Tibial artery (tissue), 4 donors: Measurements from ENCODE around the gene C2CD2L.
"Not testable (repeated sequence)": the region's sequence is repeated elsewhere in the genome, so short reads cannot be mapped to it uniquely, and the experiment has no call there.

Experiments
- DNase-seq, 2 donors: peaks; one replicate each; pipeline ENCODE4 v3.0.0-alpha.2; 2019
- H3K27ac ChIP-seq, 2 donors: fragments of 200-600 bp; sonication (generic) in 1 of 2; 1 replicate in 1 of 2; 2 replicates in 1 of 2; pipeline ENCODE4 v1.5.1; 2018 to 2019; ENCODE audit warnings: mild to moderate bottlenecking in 1 of 2
- H3K27me3 ChIP-seq, 2 donors: fragments of 200-600 bp; sonication (generic) in 1 of 2; one replicate each; pipeline versions ENCODE4 v1.5.1 to v1.6.0; 2016 to 2019
- H3K36me3 ChIP-seq, 3 donors: fragments of 200-600 bp; sonication (generic) in 2 of 3; one replicate each; pipeline ENCODE4 v1.5.1; 2016 to 2019; ENCODE audit warnings: mild to moderate bottlenecking in 2 of 3
- H3K4me1 ChIP-seq, 4 donors: fragments of 200-600 bp; sonication (generic) in 2 of 4; 1 replicate in 3 of 4; 2 replicates in 1 of 4; pipeline ENCODE4 v1.5.1; 2016 to 2019
- H3K4me3 ChIP-seq, 2 donors: fragments of 200-600 bp; sonication (generic) in 1 of 2; 1 replicate in 1 of 2; 2 replicates in 1 of 2; pipeline ENCODE4 v1.5.1; 2018 to 2019; ENCODE audit warnings: mild to moderate bottlenecking in 2 of 2
- H3K9me3 ChIP-seq, 3 donors: fragments of 200-600 bp; sonication (generic) in 1 of 3; one replicate each; pipeline ENCODE4 v1.5.1; 2016 to 2019
- intact Hi-C: fragments of 100-400 bp; cut with DNase I; formaldehyde crosslinking; loops from one replicate; pipeline ENCODE4 v1.15.0; 2023; ENCODE audit warnings: low total_unique reads
- TF ChIP-seq, protein P1 (sequence below), 2 experiments: fragments of 200-600 bp in 1 of 2; fragments of 450-650 bp in 1 of 2; IDR thresholded peaks; one replicate each; pipeline ENCODE4 v1.5.1; 2017 to 2019; ENCODE audit warnings: antibody characterized with exemption in 2 of 2, mild to moderate bottlenecking in 1 of 2, moderate library complexity in 1 of 2

The C2CD2L gene

DNA sequence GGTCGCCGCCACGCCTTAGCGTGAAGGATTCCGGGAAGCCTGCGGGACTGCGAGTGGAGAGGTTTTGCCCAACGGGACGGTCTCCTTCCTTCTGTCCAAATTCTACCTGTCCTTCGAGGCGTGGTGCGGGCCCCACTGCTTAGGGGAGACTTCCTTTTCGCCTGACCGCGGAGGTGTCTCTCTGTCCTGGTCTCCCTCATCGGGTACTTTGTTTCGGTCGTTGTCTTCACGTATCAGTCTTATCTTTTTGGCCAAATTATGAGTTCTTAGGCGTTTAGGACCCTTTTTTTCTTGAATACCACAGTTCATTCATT is 14.6 kb downstream of the C2CD2L start:
- Histone ChIP-seq H3K27me3 (no peaks in the 10 kb centered on the region), H3K4me1 (peaks cover 0 to 22% (median 15%) of the 10 kb centered on the region in 4 donors), H3K4me3 (peak overlapping the region; percentile 85 to 90), H3K9me3 (no peaks in the 10 kb centered on the region), H3K27ac (peak overlapping the region; percentile 80 to 84), H3K36me3 (peaks cover 0 to 35% (median 20%) of the 10 kb centered on the region in 3 donors)
- TF ChIP-seq, protein P1, sequence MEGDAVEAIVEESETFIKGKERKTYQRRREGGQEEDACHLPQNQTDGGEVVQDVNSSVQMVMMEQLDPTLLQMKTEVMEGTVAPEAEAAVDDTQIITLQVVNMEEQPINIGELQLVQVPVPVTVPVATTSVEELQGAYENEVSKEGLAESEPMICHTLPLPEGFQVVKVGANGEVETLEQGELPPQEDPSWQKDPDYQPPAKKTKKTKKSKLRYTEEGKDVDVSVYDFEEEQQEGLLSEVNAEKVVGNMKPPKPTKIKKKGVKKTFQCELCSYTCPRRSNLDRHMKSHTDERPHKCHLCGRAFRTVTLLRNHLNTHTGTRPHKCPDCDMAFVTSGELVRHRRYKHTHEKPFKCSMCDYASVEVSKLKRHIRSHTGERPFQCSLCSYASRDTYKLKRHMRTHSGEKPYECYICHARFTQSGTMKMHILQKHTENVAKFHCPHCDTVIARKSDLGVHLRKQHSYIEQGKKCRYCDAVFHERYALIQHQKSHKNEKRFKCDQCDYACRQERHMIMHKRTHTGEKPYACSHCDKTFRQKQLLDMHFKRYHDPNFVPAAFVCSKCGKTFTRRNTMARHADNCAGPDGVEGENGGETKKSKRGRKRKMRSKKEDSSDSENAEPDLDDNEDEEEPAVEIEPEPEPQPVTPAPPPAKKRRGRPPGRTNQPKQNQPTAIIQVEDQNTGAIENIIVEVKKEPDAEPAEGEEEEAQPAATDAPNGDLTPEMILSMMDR (IDR thresholded peaks at IDR 0.05), result no peak
- DNase-seq, result no peak
- intact Hi-C loops, result no loop called here

DNA sequence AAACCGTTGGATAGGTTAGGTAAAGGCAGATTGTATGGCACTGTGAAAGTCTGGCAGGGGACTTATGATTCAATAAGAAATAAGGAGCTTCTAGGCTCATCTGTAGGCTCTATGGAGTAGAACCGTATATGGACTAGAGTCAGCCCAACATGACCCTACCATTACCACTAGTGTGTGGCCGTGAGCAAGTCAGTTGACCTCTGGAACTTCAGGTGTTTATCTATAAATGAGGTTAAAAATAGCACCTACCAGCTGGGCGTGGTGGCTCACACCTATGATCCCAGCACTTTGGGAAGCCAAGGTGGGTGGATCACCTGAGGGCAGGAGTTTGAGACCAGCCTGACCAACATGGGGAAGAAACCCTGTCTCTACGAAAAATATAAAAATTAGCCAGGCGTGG is 18.7 kb downstream of the C2CD2L start:
- H3K4me3 ChIP-seq, result no peak overlapping the region
- intact Hi-C loops, result no loop called here
- H3K27me3 ChIP-seq, result no peaks in the 10 kb centered on the region
- TF ChIP-seq, protein P1 (IDR thresholded peaks at IDR 0.05), result no peak
- no peaks in the 10 kb centered on the region for H3K9me3 ChIP-seq
- H3K27ac ChIP-seq, result no peak overlapping the region
- peaks cover 0 to 17% (median 14%) of the 10 kb centered on the region in 4 donors for H3K4me1 ChIP-seq
- no peak for DNase-seq
- peaks cover 16 to 64% (median 49%) of the 10 kb centered on the region in 3 donors for H3K36me3 ChIP-seq

DNA sequence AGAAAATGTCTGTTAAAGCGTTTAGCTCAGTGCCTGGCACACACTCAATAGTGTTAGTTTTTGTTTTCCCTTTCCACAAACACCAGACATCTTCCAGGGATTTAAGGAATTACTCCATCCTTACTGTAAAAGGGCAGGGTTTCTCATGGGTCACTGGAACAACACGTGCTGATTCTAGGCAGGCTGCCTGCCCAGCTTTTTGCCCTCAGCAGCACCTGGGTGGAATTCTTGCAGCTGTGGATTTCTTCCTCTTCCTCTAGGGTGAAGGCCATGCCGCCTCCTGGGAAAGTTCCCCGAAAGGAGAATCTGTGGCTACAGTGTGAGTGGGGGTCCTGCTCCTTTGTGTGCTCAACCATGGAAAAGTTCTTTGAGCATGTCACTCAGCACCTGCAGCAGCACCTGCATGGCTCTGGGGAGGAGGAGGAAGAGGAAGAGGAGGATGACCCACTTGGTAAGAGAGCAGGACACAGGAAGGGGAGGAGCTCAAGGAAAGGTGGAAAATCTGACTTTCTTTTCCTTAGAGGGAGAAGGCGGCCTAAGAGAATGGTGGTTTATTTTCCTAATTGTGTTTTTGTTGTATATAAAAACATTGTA is 19.6 kb downstream of the C2CD2L start:
- no peaks in the 10 kb centered on the region for H3K9me3 ChIP-seq
- H3K4me1 ChIP-seq, result peaks cover 0 to 17% (median 13%) of the 10 kb centered on the region in 4 donors
- intact Hi-C loops, result no loop called here
- H3K4me3 ChIP-seq, result no peak overlapping the region
- H3K36me3 ChIP-seq, result peaks cover 26 to 74% (median 59%) of the 10 kb centered on the region in 3 donors
- TF ChIP-seq, protein P1 (IDR thresholded peaks at IDR 0.05), result no peak
- H3K27me3 ChIP-seq, result no peaks in the 10 kb centered on the region
- H3K27ac ChIP-seq, result no peak overlapping the region
- no peak for DNase-seq

DNA sequence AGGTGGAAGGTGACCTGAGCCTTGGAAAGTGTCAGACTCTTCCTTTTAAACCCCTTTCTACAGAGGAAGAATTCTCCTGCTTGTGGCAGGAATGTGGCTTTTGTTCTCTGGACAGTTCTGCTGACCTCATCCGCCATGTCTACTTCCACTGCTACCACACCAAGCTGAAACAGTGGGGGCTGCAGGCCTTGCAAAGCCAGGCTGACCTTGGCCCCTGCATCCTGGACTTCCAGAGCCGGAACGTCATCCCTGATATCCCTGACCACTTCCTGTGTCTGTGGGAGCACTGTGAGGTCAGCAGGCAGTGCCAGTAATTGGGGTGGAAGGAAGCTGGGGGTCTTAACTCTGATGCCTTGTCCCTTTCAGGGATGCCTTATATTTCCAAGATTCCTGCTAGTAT is 23.5 kb downstream of the C2CD2L start:
- no peak overlapping the region for H3K4me3 ChIP-seq
- intact Hi-C loops, result no loop called here
- TF ChIP-seq, protein P1 (IDR thresholded peaks at IDR 0.05), result no peak
- no peaks in the 10 kb centered on the region for H3K9me3 ChIP-seq
- H3K36me3 ChIP-seq, result peaks cover 53 to 87% (median 73%) of the 10 kb centered on the region in 3 donors
- H3K27me3 ChIP-seq, result no peaks in the 10 kb centered on the region
- H3K27ac ChIP-seq, result no peak overlapping the region
- peaks cover 0 to 7% (median 0%) of the 10 kb centered on the region in 4 donors for H3K4me1 ChIP-seq
- no peak for DNase-seq

DNA sequence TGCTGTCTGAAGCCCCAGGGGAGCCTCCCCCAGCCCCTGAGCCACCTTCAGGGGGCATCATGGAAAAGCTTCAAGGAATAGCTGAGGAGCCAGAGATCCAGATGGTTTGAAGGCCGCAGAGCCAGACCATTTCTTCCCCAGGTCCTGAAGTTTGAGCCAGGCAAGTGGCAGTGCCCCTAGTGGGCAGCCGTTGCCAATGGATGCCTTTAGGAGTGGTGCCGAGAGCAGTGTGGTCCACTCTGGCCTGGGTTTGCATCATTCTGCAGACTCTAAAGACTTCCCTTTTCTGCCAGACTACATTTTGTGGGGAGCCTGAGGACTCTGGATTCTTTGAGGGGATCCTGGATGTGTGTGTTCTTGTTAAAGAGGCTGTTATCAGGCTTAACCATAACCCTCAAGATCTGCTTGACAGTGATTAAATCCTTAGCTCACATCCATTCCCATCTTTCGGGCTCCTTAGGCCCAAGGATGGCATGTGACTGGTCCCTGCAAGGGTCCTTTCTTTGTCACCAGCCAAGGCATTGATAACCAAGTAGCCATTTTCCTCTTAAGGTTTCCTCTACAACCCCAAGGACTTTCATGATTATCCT is 27.3 kb downstream of the C2CD2L start:
- H3K36me3 ChIP-seq, result peaks cover 41 to 56% (median 56%) of the 10 kb centered on the region in 3 donors
- H3K27me3 ChIP-seq, result no peaks in the 10 kb centered on the region
- no peak overlapping the region for H3K27ac ChIP-seq
- TF ChIP-seq, protein P1 (IDR thresholded peaks at IDR 0.05), result peak in 1 of 2 experiments; percentile 36
- intact Hi-C loops, result no loop called here
- H3K4me1 ChIP-seq, result no peaks in the 10 kb centered on the region
- no peak for DNase-seq
- no peak overlapping the region for H3K4me3 ChIP-seq
- H3K9me3 ChIP-seq, result no peaks in the 10 kb centered on the region

DNA sequence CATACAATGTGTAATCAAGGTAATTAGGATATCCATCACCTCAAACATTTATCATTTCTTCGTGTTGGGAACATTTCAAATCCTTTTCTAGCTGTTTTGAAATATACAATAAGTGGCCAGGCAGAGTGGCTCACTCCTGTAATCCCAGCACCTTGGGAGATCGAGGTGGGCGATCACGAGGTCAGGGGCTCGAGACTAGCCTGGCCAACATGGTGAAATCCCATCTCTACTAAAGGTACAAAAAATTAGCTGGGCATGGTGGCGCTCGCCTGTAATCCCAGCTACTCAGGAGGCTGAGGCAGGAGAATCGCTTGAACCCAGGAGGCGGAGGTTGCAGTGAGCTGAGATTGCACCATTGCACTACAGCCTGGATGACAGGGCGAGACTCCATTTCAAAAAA is 32.1 kb downstream of the C2CD2L start:
- DNase-seq, H3K36me3 ChIP-seq, H3K4me1 ChIP-seq, H3K27me3 ChIP-seq, intact Hi-C loops, H3K4me3 ChIP-seq, H3K9me3 ChIP-seq, H3K27ac ChIP-seq: not testable (repeated sequence)
